Suprapubic skin (tissue), 4 donors: Measurements from ENCODE around the gene DMAC2. TPM values are rescaled to one million over a fixed set of nuclear protein-coding genes. Genes with fewer than 3 reads are reported as not detected.

Experiments used
- DNase-seq, 2 donors: peaks; one replicate each; pipeline ENCODE4 v3.0.0-alpha.2; 2019; ENCODE audit warnings: low spot score in 2 of 2
- H3K27ac ChIP-seq: fragments of 200-600 bp; sonication (generic); one replicate; pipeline ENCODE4 v1.5.1; 2019
- H3K27me3 ChIP-seq: fragments of 200-600 bp; sonication (generic); one replicate; pipeline ENCODE4 v1.5.1; 2019
- H3K36me3 ChIP-seq: fragments of 200-600 bp; sonication (generic); one replicate; pipeline ENCODE4 v1.5.1; 2019
- H3K4me1 ChIP-seq: fragments of 200-600 bp; sonication (generic); one replicate; pipeline ENCODE4 v1.5.1; 2019
- H3K4me3 ChIP-seq: fragments of 200-600 bp; sonication (generic); one replicate; pipeline ENCODE4 v1.5.1; 2019; ENCODE audit warnings: mild to moderate bottlenecking
- H3K9me3 ChIP-seq: fragments of 200-600 bp; sonication (generic); one replicate; pipeline ENCODE4 v1.5.1; 2019
- EP300 ChIP-seq: sonication (generic); formaldehyde crosslinking; IDR thresholded peaks from one replicate; pipeline ENCODE4 v1.6.1; 2017; ENCODE audit warnings: antibody characterized with exemption
- POLR2A ChIP-seq, 2 donors: fragments of 450-650 bp; IDR thresholded peaks; one replicate each; pipeline ENCODE4 v1.6.1; 2017; ENCODE audit warnings: antibody characterized with exemption in 2 of 2, mild to moderate bottlenecking in 2 of 2, moderate library complexity in 2 of 2
- POLR2AphosphoS5 ChIP-seq, 3 donors: sonication (generic); formaldehyde crosslinking; IDR thresholded peaks; one replicate each; pipeline ENCODE4 v1.6.1; 2017; ENCODE audit warnings: antibody characterized with exemption in 3 of 3
- WGBS: methylation state at CpG from one replicate; pipeline ENCODE4 v1.1.5; 2018; 5-methylcytosine and 5-hydroxymethylcytosine counted together
- total RNA-seq, 4 donors: library from RNA; depleted of rRNA; stranded (reverse); fragments of >200 nt; gene quantifications; one replicate each; pipeline ENCODE4 v1.1.0, GENCODE V29; 2016
- TF ChIP-seq, protein P1 (sequence below), 2 donors: fragments of 200-600 bp in 1 of 2; fragments of 450-650 bp in 1 of 2; sonication (generic) in 1 of 2; IDR thresholded peaks; one replicate each; pipeline ENCODE4 v1.5.1; 2016 to 2019; ENCODE audit warnings: antibody characterized with exemption in 2 of 2, mild to moderate bottlenecking in 1 of 2, moderate library complexity in 1 of 2

DMAC2 gene
- total RNA-seq, 4 donors from 2014 or later: 26.1 to 36.4 (median 34.2) TPM

GRCh38 chr19:41408256-41408655 lies 31.5 kb downstream of the DMAC2 start:
- DNase-seq: no peak
- Histone ChIP-seq H3K36me3 (peaks cover 26% of the 10 kb centered on the region), H3K27ac (no peak overlapping the region), H3K4me1 (peaks cover 30% of the 10 kb centered on the region), H3K4me3 (no peak overlapping the region), H3K9me3 (no peaks in the 10 kb centered on the region), H3K27me3 (no peaks in the 10 kb centered on the region)
- no peak for TF ChIP-seq POLR2A (IDR thresholded peaks at IDR 0.05)
- TF ChIP-seq EP300: no peak
- TF ChIP-seq, protein P1, sequence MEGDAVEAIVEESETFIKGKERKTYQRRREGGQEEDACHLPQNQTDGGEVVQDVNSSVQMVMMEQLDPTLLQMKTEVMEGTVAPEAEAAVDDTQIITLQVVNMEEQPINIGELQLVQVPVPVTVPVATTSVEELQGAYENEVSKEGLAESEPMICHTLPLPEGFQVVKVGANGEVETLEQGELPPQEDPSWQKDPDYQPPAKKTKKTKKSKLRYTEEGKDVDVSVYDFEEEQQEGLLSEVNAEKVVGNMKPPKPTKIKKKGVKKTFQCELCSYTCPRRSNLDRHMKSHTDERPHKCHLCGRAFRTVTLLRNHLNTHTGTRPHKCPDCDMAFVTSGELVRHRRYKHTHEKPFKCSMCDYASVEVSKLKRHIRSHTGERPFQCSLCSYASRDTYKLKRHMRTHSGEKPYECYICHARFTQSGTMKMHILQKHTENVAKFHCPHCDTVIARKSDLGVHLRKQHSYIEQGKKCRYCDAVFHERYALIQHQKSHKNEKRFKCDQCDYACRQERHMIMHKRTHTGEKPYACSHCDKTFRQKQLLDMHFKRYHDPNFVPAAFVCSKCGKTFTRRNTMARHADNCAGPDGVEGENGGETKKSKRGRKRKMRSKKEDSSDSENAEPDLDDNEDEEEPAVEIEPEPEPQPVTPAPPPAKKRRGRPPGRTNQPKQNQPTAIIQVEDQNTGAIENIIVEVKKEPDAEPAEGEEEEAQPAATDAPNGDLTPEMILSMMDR (IDR thresholded peaks at IDR 0.05): no peak
- TF ChIP-seq POLR2AphosphoS5 (IDR thresholded peaks at IDR 0.05): no peak
- 81% methylated on average over 4 of the region's 4 CpGs for WGBS

GRCh38 chr19:41407271-41407670 lies 32.4 kb downstream of the DMAC2 start:
- WGBS: 82% methylated on average over 4 of the region's 4 CpGs
- H3K27ac ChIP-seq: no peak overlapping the region
- no peak overlapping the region for H3K4me3 ChIP-seq
- TF ChIP-seq, protein P1 (IDR thresholded peaks at IDR 0.05): no peak
- no peak for TF ChIP-seq POLR2A (IDR thresholded peaks at IDR 0.05)
- H3K4me1 ChIP-seq: peaks cover 35% of the 10 kb centered on the region
- H3K9me3 ChIP-seq: no peaks in the 10 kb centered on the region
- H3K27me3 ChIP-seq: no peaks in the 10 kb centered on the region
- H3K36me3 ChIP-seq: peaks cover 23% of the 10 kb centered on the region
- no peak for DNase-seq

GRCh38 chr19:41405776-41406175 lies 33.9 kb downstream of the DMAC2 start:
- peaks cover 24% of the 10 kb centered on the region for H3K4me1 ChIP-seq

GRCh38 chr19:41403181-41403970 lies 36.3 kb downstream of the DMAC2 start:
- no peak for DNase-seq
- H3K27me3 ChIP-seq: no peaks in the 10 kb centered on the region
- peaks cover 34% of the 10 kb centered on the region for H3K4me1 ChIP-seq
- 54% methylated on average over 12 of the region's 12 CpGs for WGBS
- H3K9me3 ChIP-seq: no peaks in the 10 kb centered on the region
- H3K4me3 ChIP-seq: no peak overlapping the region
- H3K27ac ChIP-seq: no peak overlapping the region
- no peak for TF ChIP-seq POLR2A (IDR thresholded peaks at IDR 0.05)
- TF ChIP-seq EP300: no peak
- TF ChIP-seq, protein P1 (IDR thresholded peaks at IDR 0.05): no peak
- no peak for TF ChIP-seq POLR2AphosphoS5 (IDR thresholded peaks at IDR 0.05)
- H3K36me3 ChIP-seq: peaks cover 5% of the 10 kb centered on the region

More at GRCh38 chr19:41405776-41406175, 33.9 kb downstream of the DMAC2 start:
- WGBS: 80% methylated on average over 2 of the region's 6 CpGs
- no peak for DNase-seq
- no peak overlapping the region for H3K4me3 ChIP-seq
- no peaks in the 10 kb centered on the region for H3K9me3 ChIP-seq
- H3K27ac ChIP-seq: no peak overlapping the region
- H3K36me3 ChIP-seq: peaks cover 9% of the 10 kb centered on the region
- no peaks in the 10 kb centered on the region for H3K27me3 ChIP-seq
- TF ChIP-seq, protein P1 (IDR thresholded peaks at IDR 0.05): no peak
- no peak for TF ChIP-seq POLR2A (IDR thresholded peaks at IDR 0.05)
- TF ChIP-seq POLR2AphosphoS5 (IDR thresholded peaks at IDR 0.05): no peak
- TF ChIP-seq EP300: no peak

GRCh38 chr19:41402010-41402409 lies 37.7 kb downstream of the DMAC2 start:
- peaks cover 5% of the 10 kb centered on the region for H3K36me3 ChIP-seq

More at GRCh38 chr19:41402010-41402409, 37.7 kb downstream of the DMAC2 start:
- Histone ChIP-seq H3K4me1 (peaks cover 33% of the 10 kb centered on the region), H3K4me3 (no peak overlapping the region), H3K27ac (no peak overlapping the region), H3K27me3 (no peaks in the 10 kb centered on the region), H3K9me3 (no peaks in the 10 kb centered on the region)
- TF ChIP-seq, protein P1 (IDR thresholded peaks at IDR 0.05): no peak
- TF ChIP-seq POLR2AphosphoS5 (IDR thresholded peaks at IDR 0.05): no peak
- no peak for TF ChIP-seq EP300
- TF ChIP-seq POLR2A (IDR thresholded peaks at IDR 0.05): no peak
- WGBS: 60% methylated on average over 3 of the region's 3 CpGs
- DNase-seq: no peak
